ENCODE measurements around the gene RNF227.
A peak's percentile ranks its signal among the peaks of the same experiment; 100 is the strongest.
"Not testable (repeated sequence)": the region's sequence is repeated elsewhere in the genome, so short reads cannot be mapped to it uniquely, and the experiment has no call there.

The RNF227 gene

DNA sequence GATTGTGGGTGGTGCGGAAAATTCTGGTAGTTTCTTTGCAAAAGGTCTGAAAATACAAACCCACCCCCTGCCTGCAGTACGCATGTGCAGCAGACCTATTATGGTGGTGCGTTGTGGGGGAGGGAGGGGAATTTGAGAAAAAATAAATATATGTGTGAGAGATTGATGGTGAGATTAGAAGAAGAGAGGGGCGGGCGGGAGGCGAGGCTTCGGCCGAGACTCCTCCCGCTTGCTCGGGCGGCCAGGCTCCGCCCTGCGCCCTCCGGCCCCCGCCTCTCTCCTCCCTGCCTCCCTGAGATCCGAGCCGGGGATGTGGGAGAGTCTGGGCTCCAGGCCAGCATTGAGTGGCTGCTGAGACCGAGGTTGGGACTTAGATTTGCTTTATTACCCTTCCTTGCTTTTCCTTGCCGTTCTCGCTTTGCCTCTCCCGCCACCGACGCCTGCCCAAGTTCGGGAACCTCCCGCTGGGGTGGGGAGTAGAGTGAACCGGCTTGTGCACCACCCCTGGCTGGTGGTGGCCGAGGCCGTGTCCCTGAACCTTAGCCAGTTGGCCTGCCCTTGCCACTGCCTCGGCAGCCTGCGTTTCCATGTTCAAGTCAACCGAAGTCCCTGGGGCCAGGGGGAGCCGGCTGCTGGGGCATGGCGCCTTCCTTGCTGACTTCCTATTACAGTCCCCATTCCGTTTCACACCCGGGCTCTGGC is 28.5 kb downstream of the RNF227 start:
- peak; percentile 61 to 83 (median 68) for DNase-seq

DNA sequence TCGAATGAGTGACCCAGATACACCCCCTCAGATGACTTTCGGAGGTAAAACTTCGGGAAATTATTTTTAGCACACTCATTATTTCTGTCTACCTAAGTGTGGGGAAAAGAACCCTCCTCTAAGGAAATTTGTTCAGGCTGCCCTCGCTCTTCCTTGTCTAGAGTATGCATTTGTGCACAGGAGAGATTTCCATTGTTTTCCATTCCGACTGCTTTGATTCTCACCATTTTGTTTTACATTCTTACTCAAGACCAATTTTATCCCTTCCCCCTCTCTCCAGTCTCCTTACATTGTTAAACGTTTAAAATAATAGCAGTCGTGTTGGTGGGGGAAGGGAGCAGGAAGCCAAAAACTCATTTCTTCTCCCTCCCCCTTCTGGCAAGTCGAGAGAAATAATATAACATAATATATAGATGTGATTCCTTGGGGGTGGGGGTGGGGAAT is 29.0 kb downstream of the RNF227 start:
- DNase-seq, result no peak

DNA sequence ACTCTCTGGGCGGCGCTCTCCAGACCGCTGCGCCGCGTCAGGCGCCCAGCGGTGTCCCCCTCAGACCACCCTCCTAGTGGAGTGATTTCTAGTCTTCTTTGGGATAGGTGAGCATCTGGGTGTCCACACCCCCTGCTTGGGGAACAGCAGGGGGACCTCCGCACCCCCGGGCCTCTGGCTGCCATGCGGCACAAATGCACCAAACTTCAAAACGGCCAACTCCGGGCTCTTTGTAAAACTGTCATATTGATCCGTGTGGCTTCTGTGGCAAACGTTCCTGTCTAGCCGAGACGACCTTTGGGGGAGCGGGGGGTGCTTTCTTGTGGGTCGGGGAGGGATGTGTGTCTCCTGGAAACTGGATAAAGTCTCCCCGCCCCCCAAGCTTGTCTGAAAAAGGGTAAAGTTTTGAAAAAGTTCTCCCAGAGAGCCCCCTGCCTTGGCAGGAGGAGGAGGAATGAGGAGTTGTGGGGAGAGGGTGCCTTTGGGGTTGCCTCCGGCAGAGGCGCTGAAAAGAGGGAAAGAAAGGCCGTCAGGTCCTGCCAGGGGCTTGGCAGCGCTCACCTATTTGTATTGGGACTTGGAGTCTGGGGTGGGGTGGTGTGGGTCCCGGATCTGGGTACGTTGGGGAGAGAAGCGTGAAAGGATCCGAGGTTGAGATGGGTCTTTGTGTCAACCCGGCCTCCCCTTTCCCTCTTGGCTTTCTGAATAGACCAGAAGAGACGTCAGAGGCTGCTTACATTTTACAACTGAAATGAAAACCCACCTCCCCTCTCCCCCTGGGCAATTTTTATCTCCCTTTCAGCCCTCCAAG is 29.7 kb downstream of the RNF227 start:
- peak in 3 of 4 experiments; percentile 20 to 52 (median 23) for DNase-seq

DNA sequence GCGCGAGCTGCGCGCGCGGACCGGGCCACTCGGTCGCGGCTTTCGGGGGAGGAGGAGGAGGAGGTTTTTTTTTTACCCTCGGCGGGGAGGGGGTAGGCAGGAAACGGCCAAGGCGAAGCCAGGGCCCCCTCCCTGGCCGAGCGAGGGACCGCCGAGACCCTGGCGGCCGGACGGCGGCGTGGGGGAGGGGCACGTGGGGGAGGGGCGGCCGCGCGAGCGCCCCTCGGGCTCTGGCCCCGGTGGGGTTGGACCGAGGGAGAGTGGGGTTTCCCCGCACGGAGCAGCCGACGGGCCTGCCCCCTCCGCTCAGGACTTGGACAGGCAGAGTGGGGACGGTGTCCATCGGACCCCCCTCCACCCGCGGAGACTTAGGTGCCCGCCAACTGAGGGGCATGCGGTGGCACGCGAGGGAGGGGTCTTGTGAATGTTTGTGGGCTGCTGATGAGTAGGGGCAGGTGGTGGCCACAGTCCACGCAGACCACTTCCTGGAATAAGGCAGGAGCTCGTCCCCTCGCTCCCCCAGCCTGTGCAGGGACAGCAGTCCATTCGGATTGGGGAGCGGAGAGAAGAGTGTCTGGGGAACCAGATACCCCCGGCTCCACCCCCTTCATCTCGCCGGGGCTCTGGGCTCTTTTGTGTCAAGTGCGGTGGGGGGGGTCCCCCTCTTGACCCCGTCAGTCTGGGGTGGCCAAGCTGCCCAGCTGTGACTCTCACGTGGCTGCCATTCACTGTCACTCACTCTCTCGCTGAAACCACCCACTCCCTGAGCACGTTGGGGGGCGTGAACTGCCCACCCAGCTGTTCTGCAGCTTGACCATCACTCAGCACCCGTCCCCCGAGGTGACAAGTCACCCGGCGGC is 30.5 kb downstream of the RNF227 start:
- no peak for DNase-seq

DNA sequence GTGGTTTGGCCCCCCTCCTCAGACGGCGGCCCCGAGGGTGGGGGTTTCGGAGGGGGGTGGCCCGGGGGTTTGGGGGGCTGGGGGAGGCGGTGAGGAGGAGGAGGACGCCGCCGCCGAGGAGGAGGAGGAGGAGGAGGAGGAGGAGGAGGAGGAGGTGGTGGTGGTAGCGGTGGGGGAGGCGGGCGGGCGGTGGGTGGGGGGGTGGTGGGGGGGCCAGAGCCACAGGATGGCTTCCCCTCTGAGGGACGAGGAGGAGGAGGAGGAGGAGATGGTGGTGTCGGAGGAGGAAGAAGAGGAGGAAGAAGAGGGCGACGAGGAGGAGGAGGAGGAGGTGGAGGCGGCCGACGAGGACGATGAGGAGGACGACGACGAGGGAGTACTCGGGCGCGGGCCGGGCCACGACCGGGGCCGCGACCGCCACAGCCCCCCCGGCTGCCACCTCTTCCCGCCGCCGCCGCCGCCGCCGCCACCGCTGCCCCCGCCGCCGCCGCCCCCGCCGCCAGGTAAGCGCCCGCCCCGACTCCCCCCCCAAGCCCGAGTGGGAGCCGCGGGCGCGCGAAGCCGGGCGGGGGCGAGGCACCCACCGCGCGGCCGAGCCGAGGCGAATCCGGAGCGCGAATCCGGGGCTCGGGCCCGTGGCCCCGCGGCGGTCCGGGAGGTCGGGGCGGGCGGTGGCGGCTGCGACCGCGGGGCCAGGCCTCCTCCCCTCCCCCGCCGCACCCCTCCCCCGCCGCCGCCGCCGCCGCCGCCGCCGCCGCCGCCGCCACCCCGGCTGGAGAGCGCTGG is 31.3 kb downstream of the RNF227 start:
- DNase-seq, result peak in 1 of 4 experiments; percentile 29

DNA sequence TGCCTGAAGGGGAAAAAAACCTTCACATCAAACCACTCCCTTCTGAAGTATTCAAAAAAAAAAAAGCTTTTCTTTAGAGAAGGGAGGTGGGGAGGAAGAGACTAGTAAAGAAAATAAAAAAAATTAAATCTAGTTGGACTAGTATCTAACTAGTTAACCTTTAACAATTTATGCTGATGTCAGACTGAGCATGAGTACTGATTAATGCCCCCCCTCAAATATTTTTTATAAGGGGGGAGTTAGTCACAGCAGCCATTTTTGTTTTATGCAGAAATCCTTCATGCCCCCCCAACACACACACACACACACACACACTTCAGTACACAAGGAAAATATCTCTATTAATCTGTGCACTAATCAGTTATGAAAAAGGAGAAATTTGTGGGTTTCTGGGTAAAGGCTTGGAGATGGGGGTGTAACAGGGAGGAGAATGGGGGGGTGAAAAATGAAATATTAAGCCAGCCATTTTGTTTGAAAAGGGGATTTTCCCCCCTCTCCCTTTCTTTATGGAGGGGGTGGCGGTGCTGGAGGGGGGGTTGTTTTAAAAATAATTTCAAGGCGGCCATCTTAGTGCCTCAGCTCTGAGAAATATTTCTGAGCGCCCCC is 32.2 kb downstream of the RNF227 start:
- DNase-seq, result peak in 1 of 4 experiments; percentile 15

DNA sequence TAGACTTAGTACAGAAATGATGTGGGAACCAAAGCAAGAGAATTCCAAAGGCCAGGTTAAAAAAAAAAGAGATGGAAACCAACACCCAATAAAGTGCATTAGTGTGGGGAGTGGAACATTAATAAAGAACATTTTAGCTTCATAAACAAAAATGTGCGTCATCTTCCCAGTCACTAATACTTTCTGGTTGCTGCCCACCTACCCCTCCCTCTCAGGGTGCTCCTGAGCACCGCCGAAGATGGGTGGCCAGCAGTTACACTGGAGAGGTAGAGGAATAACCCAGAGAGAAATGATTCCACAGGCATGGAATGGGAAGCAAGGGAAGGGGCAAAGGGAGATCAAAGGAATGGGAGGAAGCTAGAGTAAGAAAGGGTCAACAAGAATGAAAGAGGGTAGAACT is 33.5 kb downstream of the RNF227 start:
- no peak for DNase-seq

DNA sequence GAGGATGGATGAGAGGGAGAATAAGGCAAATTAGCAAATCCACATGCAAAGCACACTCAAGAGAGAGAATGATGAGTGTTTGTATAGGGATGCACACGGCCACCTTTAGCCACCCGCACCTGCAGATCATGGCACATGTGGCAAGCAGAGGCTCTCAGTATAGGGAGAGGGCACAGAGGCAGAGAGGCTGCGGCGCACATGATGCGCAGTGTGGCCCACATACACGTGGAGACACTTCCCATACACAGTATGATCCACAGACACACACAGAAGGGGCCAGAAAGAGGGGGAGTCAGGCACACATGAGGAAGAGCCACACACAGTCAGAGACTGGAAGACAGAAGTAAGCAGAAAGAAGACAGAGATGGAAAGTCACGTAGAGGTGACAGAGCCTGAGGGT is 34.0 kb downstream of the RNF227 start:
- DNase-seq, result no peak

DNA sequence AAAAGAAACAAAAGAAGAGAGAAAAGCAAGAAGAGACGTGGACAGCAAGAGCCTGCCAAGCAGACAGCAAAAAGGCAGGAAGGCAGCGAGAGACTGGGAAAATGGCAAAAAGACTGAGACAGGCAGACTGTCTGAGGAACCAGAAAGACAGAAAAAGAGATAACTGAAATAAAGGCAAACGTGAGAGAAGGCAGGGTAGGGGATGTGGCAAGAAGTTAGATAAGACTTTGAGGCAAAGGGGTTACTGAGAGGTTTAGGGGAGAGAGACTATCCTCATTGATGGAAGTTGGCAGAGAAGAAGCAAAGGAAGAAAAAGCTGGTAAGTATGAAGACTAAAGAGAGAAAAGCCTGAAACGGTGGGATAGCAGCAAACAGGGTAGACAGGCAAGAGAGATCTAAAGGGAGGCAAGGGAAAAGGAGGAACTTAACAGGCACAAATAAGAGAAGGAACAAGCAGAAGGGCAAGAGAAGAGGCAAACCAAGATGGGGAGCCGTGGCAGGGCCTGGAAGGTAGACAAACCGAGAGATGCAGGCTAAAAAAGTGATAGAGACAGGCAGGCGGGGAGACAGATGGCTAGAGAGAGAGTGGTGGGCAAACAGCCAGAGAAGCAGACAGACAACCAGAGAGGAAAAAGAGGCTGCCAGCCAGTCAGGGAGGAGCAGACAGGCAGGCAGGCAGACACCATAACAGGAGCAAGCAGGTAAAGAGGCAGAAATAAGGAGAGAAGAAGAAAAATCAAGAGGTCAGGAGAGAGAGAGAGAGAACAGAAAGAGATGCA is 34.6 kb downstream of the RNF227 start:
- no peak for DNase-seq

DNA sequence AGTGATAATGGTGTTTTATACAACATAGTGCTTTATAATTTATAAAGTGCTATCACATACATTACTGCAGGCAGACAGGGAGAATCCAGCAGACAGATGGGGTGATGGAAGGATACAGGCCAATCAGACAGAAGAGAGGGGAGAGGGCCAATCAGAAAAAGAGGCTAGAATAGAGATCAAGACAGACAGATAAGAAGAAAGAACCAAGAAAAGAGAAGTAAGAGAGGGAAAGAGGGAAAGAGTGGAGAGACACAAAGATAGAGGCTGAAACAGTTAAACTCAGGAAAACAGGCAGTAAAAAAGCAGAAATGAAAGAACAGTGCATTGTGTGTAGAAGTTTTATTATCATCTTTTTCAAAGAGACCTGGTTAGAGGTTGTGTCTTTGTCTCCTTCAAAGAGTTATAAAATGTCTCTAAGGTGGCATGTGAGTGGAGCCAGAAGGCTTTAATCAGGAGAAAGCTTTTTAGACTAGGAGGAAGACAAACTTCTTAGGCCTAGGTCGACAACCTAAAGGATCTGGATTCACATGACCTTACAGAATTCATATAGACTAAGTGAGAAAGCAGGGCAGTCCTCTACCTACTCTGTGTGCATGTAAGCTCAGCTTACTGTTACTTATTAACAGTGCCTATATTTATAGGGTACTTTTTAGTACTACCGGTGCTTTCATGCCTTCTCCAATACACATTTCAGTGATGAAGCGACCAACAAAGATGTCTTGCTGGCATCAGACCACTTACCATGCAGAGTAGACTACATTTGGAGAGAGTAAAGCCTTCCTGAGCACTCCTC is 35.8 kb downstream of the RNF227 start:
- no peak for DNase-seq

DNA sequence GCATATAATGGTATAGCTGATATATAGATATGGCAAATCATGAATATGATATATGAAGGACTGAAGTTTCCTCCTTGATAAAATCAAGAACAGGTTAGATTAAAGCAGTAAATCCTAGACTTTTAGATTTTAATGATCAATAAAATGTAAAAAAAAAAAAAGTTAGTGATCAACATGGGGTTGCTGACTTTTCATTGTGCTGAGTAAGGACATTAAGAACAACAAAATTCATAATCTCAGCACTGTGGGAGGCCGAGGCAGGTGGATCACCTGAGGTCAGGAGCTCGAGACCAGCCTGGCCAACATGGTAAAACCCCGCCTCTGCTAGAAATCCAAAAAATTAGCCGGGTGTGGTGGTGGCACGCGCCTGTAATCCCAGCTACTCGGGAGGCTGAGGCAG is 37.9 kb downstream of the RNF227 start:
- no peak for DNase-seq

DNA sequence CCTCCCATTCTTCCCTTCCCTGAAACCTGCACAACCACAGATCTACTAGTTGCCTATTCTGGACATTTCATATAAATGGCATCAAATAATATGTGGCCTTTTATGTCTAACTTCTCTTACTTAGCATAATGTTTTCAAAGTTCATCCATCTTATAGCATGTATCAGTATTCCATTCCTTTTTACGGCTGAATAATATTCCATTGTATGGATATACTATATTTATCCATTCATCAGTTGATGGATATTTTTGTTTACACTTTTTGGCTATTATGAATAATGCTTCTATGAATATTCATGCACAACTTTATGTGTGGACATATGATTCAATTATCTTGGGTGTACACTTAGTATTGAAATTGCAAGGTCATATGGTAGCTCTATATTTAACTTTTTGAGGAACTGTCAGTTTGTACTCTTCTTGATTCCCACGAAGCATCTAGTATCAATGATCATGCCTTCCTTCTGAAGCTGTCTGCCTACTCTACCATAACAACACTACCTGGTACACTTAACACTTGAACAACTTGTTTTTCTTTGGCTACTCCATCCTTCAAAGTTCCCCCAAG is 40.2 kb downstream of the RNF227 start:
- no peak for DNase-seq

DNA sequence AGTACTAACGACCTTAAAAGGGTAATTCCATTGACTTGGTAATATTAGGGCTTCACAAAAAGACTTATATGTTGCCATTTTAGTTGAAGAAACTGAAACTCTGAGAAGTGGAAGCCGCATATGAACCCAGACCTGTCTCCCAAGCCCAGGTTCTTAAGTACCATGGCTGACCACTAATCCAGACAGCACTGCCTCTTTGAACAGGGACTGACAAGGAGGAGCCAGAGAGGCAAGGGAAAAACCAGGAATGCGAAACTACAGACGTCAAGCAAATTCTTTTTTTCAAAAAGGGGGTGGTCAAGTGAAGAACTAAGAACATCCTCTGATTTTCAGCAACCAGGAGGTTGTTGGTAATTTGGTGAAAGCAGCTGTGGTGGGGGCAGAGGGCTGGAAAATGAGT is 43.0 kb downstream of the RNF227 start:
- no peak for DNase-seq

DNA sequence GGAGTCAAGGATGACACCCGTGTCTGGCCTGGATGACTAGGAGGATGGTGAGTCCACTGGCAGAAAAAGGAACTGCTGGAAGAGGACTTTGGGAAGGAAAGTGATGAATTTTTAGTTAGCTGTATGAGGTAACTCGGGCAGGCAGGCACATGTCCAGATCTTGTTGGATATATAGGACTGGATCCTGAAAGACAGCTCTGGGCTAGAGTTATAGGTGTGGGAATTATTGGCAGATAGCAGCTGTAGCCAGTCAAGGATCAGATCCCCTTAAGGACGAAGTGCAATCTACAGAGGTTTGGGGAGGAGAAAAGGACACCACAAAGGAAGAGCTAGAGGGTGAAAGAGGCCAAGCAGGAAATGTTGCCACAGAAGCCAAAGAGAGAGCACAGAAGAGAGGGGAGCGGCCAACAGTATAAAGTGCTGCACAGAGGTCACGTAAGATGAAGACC is 48.2 kb downstream of the RNF227 start:
- no peak for DNase-seq

DNA sequence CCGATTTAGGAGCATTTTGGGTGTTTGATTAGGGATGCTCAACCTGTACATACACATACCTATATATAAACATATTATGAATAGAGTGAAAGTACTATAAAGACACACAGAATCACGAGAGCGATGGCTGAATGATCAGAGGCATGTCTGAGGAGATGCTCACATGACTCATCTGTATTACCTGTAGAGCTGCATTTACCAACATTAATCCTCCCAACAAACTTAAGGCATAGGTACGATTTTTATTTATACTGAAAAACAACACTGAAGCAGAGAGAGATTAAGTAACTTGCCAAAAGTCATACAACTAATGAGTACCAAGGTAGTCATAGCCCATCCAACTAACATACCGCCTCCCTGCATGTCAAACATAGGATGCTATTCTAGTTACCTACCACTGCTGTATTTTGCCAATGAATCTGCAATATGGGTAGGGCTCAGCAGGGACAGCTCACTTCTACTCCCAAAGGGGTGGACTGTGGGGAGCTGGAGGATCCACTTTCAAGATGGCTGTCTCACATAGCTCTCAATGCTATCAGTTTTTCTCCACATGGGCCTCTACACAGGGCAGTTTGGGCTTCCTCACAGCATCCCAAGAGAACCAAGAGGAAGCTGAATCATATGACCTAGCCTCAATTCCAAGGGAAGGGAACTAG is 51.0 kb downstream of the RNF227 start:
- DNase-seq, result no peak

DNA sequence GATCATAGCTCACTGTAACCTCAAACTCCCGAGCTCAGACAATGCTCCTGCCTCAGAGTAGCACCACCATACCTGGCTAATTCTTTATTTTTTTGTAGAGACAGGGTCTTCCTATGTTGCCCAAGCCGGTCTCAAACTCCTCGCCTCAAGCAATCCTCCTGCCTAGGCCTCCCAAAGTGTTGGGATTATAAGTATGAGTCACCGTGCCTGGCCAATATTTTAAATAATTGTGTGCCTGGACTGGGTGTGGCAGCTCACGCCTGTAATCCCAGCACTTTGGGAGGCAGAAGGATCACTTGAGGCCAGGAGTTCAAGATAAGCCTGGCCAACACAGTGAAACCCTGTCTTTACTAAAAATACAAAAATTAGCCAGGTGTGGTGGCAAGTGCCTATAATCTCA is 51.7 kb downstream of the RNF227 start:
- DNase-seq, result not testable (repeated sequence)

Data from activated naive CD4-positive, alpha-beta T cell (primary cell).